Activated CD4-positive, CD25-positive, alpha-beta regulatory T cell treated with anti-CD3 and anti-CD28 coated beads, Interleukin-2, amount 50 U/mL, for 24 hours (primary cell): Measurements from ENCODE around the gene SETX.

Experiments used
- ATAC-seq, 2 donors: fragments of 150-1000 bp; cut with Tn5 transposase; one replicate each; pipeline ENCODE4 v1.10.0; 2021; ENCODE audit warnings: mild to moderate bottlenecking in 1 of 2, moderate library complexity in 1 of 2

The SETX gene

GRCh38 chr9:132238992-132239391 is 115.8 kb downstream of the SETX start:
- no peak for ATAC-seq

GRCh38 chr9:132238026-132238972 is 116.5 kb downstream of the SETX start:
- ATAC-seq = no peak

GRCh38 chr9:132237481-132237880 is 117.3 kb downstream of the SETX start:
- ATAC-seq = no peak

GRCh38 chr9:132236662-132237311 is 118.0 kb downstream of the SETX start:
- no peak for ATAC-seq

GRCh38 chr9:132235894-132236661 is 118.7 kb downstream of the SETX start:
- ATAC-seq = peak in 1 of 2 donors; percentile 7

- no peak for ATAC-seq
Observed at GRCh38 chr9:132235125-132235524, 119.7 kb downstream of the SETX start.

GRCh38 chr9:132234535-132234934 is 120.3 kb downstream of the SETX start:
- no peak for ATAC-seq

- ATAC-seq = no peak
Observed at GRCh38 chr9:132233138-132233537, 121.6 kb downstream of the SETX start.

- ATAC-seq = no peak
Observed at GRCh38 chr9:132232522-132232921, 122.3 kb downstream of the SETX start.

GRCh38 chr9:132231019-132231701 is 123.6 kb downstream of the SETX start:
- ATAC-seq = no peak

- ATAC-seq = no peak
Observed at GRCh38 chr9:132230605-132231004, 124.2 kb downstream of the SETX start.

- ATAC-seq = no peak
Observed at GRCh38 chr9:132228062-132228461, 126.7 kb downstream of the SETX start.

- no peak for ATAC-seq
Observed at GRCh38 chr9:132226571-132227430, 128.0 kb downstream of the SETX start.

GRCh38 chr9:132224645-132225044 is 130.1 kb downstream of the SETX start:
- no peak for ATAC-seq

GRCh38 chr9:132221941-132222340 is 132.8 kb downstream of the SETX start:
- ATAC-seq = no peak

GRCh38 chr9:132218208-132218607 is 136.6 kb downstream of the SETX start:
- no peak for ATAC-seq

GRCh38 chr9:132216861-132217619 is 137.7 kb downstream of the SETX start:
- ATAC-seq = no peak

- no peak for ATAC-seq
Observed at GRCh38 chr9:132214027-132214622, 140.7 kb downstream of the SETX start.

GRCh38 chr9:132211570-132211969 is 143.2 kb downstream of the SETX start:
- ATAC-seq = no peak
